ENCODE data around the gene NBAS. TPM values are rescaled to one million over a fixed set of nuclear protein-coding genes. Genes with fewer than 3 reads are reported as not detected.

NBAS gene
- total RNA-seq, 1 experiment from 2014 or later: 36.3 TPM

GRCh38 chr2:15263976-15264685, 297.0 kb downstream of the NBAS start:
- ChIA-PET CTCF (no interaction called here), POLR2A (interaction anchor here (0.6 kb wide), 1 partner anchor 32 kb away, joined by 3 read pairs; no protein-coding TSS in a partner anchor)
- no peaks in the 10 kb centered on the region; the same call in 1 of the 2 replicates for H3K9me3 ChIP-seq (ENCODE audit: control insufficient read depth, insufficient read depth, low read depth, low read length)
- intact Hi-C loops (cut with micrococcal nuclease; ENCODE audit: unreplicated experiment) (no loop called here), in situ Hi-C loops (cut with HindIII; ENCODE audit: low pct_unique_long_range_greater_than_20kb, low sequenced_read_pairs) (no loop called here)
- H3K36me3 ChIP-seq (ENCODE audit: control insufficient read depth, insufficient read depth, low read length): no peaks in the 10 kb centered on the region
- no peaks in the 10 kb centered on the region for H3K4me1 ChIP-seq (ENCODE audit: control insufficient read depth, insufficient read depth, low read length)
- H3K27me3 ChIP-seq (ENCODE audit: control insufficient read depth, insufficient read depth, low read length): no peaks in the 10 kb centered on the region
- no peak overlapping the region for H3K27ac ChIP-seq (ENCODE audit: low read length)
- no peak for TF ChIP-seq POLR2AphosphoS5 (IDR thresholded peaks at IDR 0.05; ENCODE audit: low read depth, low read length)
- TF ChIP-seq, protein P1, sequence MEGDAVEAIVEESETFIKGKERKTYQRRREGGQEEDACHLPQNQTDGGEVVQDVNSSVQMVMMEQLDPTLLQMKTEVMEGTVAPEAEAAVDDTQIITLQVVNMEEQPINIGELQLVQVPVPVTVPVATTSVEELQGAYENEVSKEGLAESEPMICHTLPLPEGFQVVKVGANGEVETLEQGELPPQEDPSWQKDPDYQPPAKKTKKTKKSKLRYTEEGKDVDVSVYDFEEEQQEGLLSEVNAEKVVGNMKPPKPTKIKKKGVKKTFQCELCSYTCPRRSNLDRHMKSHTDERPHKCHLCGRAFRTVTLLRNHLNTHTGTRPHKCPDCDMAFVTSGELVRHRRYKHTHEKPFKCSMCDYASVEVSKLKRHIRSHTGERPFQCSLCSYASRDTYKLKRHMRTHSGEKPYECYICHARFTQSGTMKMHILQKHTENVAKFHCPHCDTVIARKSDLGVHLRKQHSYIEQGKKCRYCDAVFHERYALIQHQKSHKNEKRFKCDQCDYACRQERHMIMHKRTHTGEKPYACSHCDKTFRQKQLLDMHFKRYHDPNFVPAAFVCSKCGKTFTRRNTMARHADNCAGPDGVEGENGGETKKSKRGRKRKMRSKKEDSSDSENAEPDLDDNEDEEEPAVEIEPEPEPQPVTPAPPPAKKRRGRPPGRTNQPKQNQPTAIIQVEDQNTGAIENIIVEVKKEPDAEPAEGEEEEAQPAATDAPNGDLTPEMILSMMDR (IDR thresholded peaks at IDR 0.05): no peak
- TF ChIP-seq TCF7L2 (IDR thresholded peaks at IDR 0.05; ENCODE audit: low read depth, low read length): no peak
- TF ChIP-seq, protein P2, sequence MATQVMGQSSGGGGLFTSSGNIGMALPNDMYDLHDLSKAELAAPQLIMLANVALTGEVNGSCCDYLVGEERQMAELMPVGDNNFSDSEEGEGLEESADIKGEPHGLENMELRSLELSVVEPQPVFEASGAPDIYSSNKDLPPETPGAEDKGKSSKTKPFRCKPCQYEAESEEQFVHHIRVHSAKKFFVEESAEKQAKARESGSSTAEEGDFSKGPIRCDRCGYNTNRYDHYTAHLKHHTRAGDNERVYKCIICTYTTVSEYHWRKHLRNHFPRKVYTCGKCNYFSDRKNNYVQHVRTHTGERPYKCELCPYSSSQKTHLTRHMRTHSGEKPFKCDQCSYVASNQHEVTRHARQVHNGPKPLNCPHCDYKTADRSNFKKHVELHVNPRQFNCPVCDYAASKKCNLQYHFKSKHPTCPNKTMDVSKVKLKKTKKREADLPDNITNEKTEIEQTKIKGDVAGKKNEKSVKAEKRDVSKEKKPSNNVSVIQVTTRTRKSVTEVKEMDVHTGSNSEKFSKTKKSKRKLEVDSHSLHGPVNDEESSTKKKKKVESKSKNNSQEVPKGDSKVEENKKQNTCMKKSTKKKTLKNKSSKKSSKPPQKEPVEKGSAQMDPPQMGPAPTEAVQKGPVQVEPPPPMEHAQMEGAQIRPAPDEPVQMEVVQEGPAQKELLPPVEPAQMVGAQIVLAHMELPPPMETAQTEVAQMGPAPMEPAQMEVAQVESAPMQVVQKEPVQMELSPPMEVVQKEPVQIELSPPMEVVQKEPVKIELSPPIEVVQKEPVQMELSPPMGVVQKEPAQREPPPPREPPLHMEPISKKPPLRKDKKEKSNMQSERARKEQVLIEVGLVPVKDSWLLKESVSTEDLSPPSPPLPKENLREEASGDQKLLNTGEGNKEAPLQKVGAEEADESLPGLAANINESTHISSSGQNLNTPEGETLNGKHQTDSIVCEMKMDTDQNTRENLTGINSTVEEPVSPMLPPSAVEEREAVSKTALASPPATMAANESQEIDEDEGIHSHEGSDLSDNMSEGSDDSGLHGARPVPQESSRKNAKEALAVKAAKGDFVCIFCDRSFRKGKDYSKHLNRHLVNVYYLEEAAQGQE (IDR thresholded peaks at IDR 0.05; ENCODE audit: insufficient read depth in 1 of 2, low read depth in 2 of 2, low read length in 1 of 2): no peak
- TF ChIP-seq SIN3A (IDR thresholded peaks at IDR 0.05; ENCODE audit: borderline replicate concordance, insufficient read depth, low read depth, low read length): no peak
- no peak for DNase-seq (ENCODE audit: low read depth, low spot score)
- H3K4me3 ChIP-seq (ENCODE audit: low read depth in 2 of 2, low read length in 2 of 2): no peak overlapping the region
- no peak for ATAC-seq
- BruUV-seq (replicated peaks): no TSS peak

DNA sequence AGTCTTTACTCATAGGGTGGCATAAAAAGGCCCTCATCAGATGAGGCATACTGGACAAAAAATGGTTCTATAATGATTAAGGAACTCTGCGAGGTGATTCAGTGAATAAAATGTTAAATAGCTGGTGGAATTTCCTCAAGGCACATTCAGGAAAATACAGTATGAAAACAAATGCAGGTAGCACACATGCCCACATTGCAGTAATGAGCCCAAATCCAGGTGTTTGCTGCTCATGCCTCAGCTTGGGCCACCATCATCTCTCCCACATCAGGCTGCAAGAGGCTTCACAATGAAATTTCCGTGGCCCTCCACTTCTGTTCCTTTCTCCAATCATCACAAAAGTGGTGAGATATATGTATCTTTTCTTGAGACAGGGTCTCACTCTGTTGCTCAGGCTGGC, 298.3 kb downstream of the NBAS start:
- DNase-seq (ENCODE audit: low read depth, low spot score): no peak
- no peaks in the 10 kb centered on the region for H3K4me1 ChIP-seq (ENCODE audit: control insufficient read depth, insufficient read depth, low read length)
- no peak for ATAC-seq
- no peaks in the 10 kb centered on the region for H3K27me3 ChIP-seq (ENCODE audit: control insufficient read depth, insufficient read depth, low read length)
- no peak overlapping the region for H3K27ac ChIP-seq (ENCODE audit: low read length)
- CTCF ChIA-PET: no interaction called here
- POLR2A ChIA-PET: no interaction called here
- H3K4me3 ChIP-seq (ENCODE audit: low read depth in 2 of 2, low read length in 2 of 2): no peak overlapping the region
- intact Hi-C loops (cut with micrococcal nuclease; ENCODE audit: unreplicated experiment) (no loop called here), in situ Hi-C loops (cut with HindIII; ENCODE audit: low pct_unique_long_range_greater_than_20kb, low sequenced_read_pairs) (no loop called here)
- no peak for TF ChIP-seq POLR2AphosphoS5 (IDR thresholded peaks at IDR 0.05; ENCODE audit: low read depth, low read length)
- TF ChIP-seq, protein P2 (IDR thresholded peaks at IDR 0.05; ENCODE audit: insufficient read depth in 1 of 2, low read depth in 2 of 2, low read length in 1 of 2): no peak
- TF ChIP-seq, protein P1 (IDR thresholded peaks at IDR 0.05): no peak
- TF ChIP-seq SIN3A (IDR thresholded peaks at IDR 0.05; ENCODE audit: borderline replicate concordance, insufficient read depth, low read depth, low read length): no peak
- no peak for TF ChIP-seq TCF7L2 (IDR thresholded peaks at IDR 0.05; ENCODE audit: low read depth, low read length)
- no peaks in the 10 kb centered on the region for H3K36me3 ChIP-seq (ENCODE audit: control insufficient read depth, insufficient read depth, low read length)
- no TSS peak for BruUV-seq (replicated peaks)
- no peaks in the 10 kb centered on the region; the same call in 1 of the 2 replicates for H3K9me3 ChIP-seq (ENCODE audit: control insufficient read depth, insufficient read depth, low read depth, low read length)

Data from Panc1 (cell line).